Fibroblast of mammary gland (primary cell): Measurements from ENCODE around the gene SCN1A.
"Not testable (repeated sequence)": the region's sequence is repeated elsewhere in the genome, so short reads cannot be mapped to it uniquely, and the experiment has no call there.

Source experiments
- DNase-seq: peaks from one replicate; pipeline ENCODE4 v3.0.0-alpha.2; 2010; ENCODE audit warnings: low read depth
- H3K4me3 ChIP-seq: 2 replicates; pipeline ENCODE4 v1.5.1; 2011; ENCODE audit warnings: low read depth, mild to moderate bottlenecking, low read length, moderate library complexity; ENCODE audit not compliant: control insufficient read depth
- CTCF ChIP-seq: conservative IDR thresholded peaks from 2 replicates; pipeline ENCODE4 v1.5.1; 2011; ENCODE audit warnings: low read depth, low read length, inconsistent platforms; ENCODE audit not compliant: control insufficient read depth, insufficient read depth

SCN1A gene

GRCh38 chr2:166017208-166017607 lies 110.6 kb downstream of the SCN1A start:
- DNase-seq: peak; percentile 11
- no peak for TF ChIP-seq CTCF
- no peak overlapping the region for H3K4me3 ChIP-seq

GRCh38 chr2:166013878-166014277 lies 113.9 kb downstream of the SCN1A start:
- DNase-seq: no peak
- TF ChIP-seq CTCF: no peak
- no peak overlapping the region for H3K4me3 ChIP-seq

GRCh38 chr2:166011660-166012059 lies 116.2 kb downstream of the SCN1A start:
- no peak for TF ChIP-seq CTCF
- no peak overlapping the region for H3K4me3 ChIP-seq
- DNase-seq: no peak

GRCh38 chr2:166000401-166000800 lies 127.4 kb downstream of the SCN1A start:
- no peak for DNase-seq
- TF ChIP-seq CTCF: no peak
- H3K4me3 ChIP-seq: no peak overlapping the region

GRCh38 chr2:165990846-165991245 lies 137.0 kb downstream of the SCN1A start:
- no peak for TF ChIP-seq CTCF
- H3K4me3 ChIP-seq: no peak overlapping the region
- DNase-seq: no peak

- no peak for TF ChIP-seq CTCF
Observed at GRCh38 chr2:165989851-165990250, 138.0 kb downstream of the SCN1A start.

GRCh38 chr2:165985120-165985519 lies 142.7 kb downstream of the SCN1A start:
- H3K4me3 ChIP-seq: no peak overlapping the region
- no peak for DNase-seq
- no peak for TF ChIP-seq CTCF

More at GRCh38 chr2:165989851-165990250, 138.0 kb downstream of the SCN1A start:
- no peak for DNase-seq
- H3K4me3 ChIP-seq: no peak overlapping the region

- not testable (repeated sequence) for H3K4me3 ChIP-seq, DNase-seq
Observed at GRCh38 chr2:165972161-165972560, 155.7 kb downstream of the SCN1A start.
